Osteocyte (in vitro differentiated cells): ENCODE measurements around the gene NOS2. TPM values are rescaled to one million over a fixed set of nuclear protein-coding genes. Genes with fewer than 3 reads are reported as not detected.
"Not testable (repeated sequence)": the region's sequence is repeated elsewhere in the genome, so short reads cannot be mapped to it uniquely, and the experiment has no call there.

ENCODE experiments used
- DNase-seq: peaks from one replicate; pipeline ENCODE4 v3.0.0; 2021; ENCODE audit warnings: mixed read lengths; ENCODE audit not compliant: unreplicated experiment; ENCODE audit errors: extremely low spot score
- H3K27ac Mint-ChIP-seq: one replicate; pipeline ENCODE4 v1.8.0; 2021; ENCODE audit warnings: mild to moderate bottlenecking, mixed read lengths; ENCODE audit not compliant: unreplicated experiment
- H3K27me3 Mint-ChIP-seq: one replicate; pipeline ENCODE4 v1.8.0; 2021; ENCODE audit warnings: mixed read lengths; ENCODE audit not compliant: unreplicated experiment
- H3K36me3 Mint-ChIP-seq: one replicate; pipeline ENCODE4 v1.8.0; 2021; ENCODE audit warnings: mixed read lengths; ENCODE audit not compliant: unreplicated experiment
- H3K4me1 Mint-ChIP-seq: one replicate; pipeline ENCODE4 v1.8.0; 2021; ENCODE audit warnings: mixed read lengths; ENCODE audit not compliant: unreplicated experiment
- H3K4me3 Mint-ChIP-seq: one replicate; pipeline ENCODE4 v1.8.0; 2021; ENCODE audit warnings: mild to moderate bottlenecking, moderate library complexity, mixed read lengths; ENCODE audit not compliant: unreplicated experiment
- H3K9me3 Mint-ChIP-seq: one replicate; pipeline ENCODE4 v1.8.0; 2021; ENCODE audit warnings: mixed read lengths; ENCODE audit not compliant: unreplicated experiment
- CTCF ChIP-seq: fragments of 200-600 bp; sonication (generic); IDR thresholded peaks from 2 replicates; pipeline ENCODE4 v1.5.0; 2021; ENCODE audit warnings: antibody characterized with exemption, mild to moderate bottlenecking, moderate library complexity
- total RNA-seq: library from RNA; stranded (reverse); gene quantifications from 2 replicates; pipeline ENCODE4 v1.2.1, GENCODE V29; 2021

Gene NOS2
- total RNA-seq, 1 donor from 2014 or later, result not detected

GRCh38 chr17:27762527-27763305 lies 37.6 kb downstream of the NOS2 start:
- H3K4me3 Mint-ChIP-seq, result no peak overlapping the region
- no peaks in the 10 kb centered on the region for H3K4me1 Mint-ChIP-seq
- peaks cover 4% of the 10 kb centered on the region for H3K27me3 Mint-ChIP-seq
- no peaks in the 10 kb centered on the region for H3K36me3 Mint-ChIP-seq
- no peaks in the 10 kb centered on the region for H3K9me3 Mint-ChIP-seq
- no peak for TF ChIP-seq CTCF
- no peak overlapping the region for H3K27ac Mint-ChIP-seq
- DNase-seq, result no peak

- not testable (repeated sequence) for H3K36me3 Mint-ChIP-seq, H3K27me3 Mint-ChIP-seq, H3K27ac Mint-ChIP-seq, H3K9me3 Mint-ChIP-seq, DNase-seq, H3K4me3 Mint-ChIP-seq, H3K4me1 Mint-ChIP-seq
These were observed 39.4 kb downstream of the NOS2 start for GRCh38 chr17:27760931-27761330.

GRCh38 chr17:27760069-27760885 lies 40.1 kb downstream of the NOS2 start:
- no peaks in the 10 kb centered on the region for H3K36me3 Mint-ChIP-seq
- peak; percentile 90 for DNase-seq

GRCh38 chr17:27759528-27759927 lies 40.8 kb downstream of the NOS2 start:
- Mint-ChIP-seq H3K4me1 (no peaks in the 10 kb centered on the region), H3K27ac (no peak overlapping the region), H3K27me3 (peaks cover 6% of the 10 kb centered on the region), H3K9me3 (no peaks in the 10 kb centered on the region), H3K36me3 (no peaks in the 10 kb centered on the region), H3K4me3 (no peak overlapping the region)
- DNase-seq, result no peak
- TF ChIP-seq CTCF, result no peak

More at GRCh38 chr17:27760069-27760885, 40.1 kb downstream of the NOS2 start:
- Mint-ChIP-seq H3K9me3 (no peaks in the 10 kb centered on the region), H3K4me3 (no peak overlapping the region), H3K4me1 (no peaks in the 10 kb centered on the region), H3K27ac (no peak overlapping the region), H3K27me3 (peaks cover 6% of the 10 kb centered on the region)
- peak; percentile 89 for TF ChIP-seq CTCF

DNA sequence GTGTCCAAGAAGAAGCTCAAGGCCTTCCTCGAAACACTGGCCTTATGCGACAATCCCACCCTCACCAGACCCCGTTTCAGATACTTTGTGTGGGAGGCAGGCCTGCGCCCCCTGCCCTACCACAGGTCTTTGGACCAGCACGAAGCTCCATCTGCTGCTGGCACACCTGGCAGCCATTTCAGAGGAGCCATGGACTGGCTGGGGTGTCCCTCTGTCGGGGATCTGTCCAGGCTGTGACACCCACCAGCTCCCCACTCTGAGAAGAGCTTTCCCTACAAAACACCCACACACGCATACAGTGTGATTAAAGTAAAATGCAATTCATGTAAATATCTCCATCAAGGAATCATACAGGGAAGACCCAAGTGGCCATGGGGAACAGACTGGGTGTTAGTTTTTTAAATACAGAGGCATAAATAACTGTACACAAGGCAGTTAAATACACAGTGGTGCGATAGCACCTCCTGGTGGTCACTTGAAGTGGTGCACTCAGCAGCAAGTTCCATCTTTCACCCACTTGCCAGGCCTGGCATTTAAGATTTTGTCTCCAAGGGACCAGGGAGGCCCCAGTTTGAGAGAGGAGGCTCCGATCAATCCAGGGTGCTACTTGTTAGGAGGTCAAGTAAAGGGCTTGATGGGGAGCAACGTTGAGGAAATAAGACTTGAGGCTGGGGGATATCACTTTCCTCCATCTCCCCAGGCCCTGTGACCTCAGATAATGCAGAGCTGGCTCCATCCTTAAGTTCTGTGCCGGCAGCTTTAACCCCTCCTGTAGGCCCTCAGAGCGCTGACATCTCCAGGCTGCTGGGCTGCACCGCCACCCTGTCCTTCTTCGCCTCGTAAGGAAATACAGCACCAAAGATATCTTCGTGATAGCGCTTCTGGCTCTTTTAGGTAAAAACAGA lies 43.6 kb downstream of the NOS2 start:
- Mint-ChIP-seq H3K27ac (no peak overlapping the region), H3K4me3 (no peak overlapping the region), H3K27me3 (peaks cover 6% of the 10 kb centered on the region), H3K4me1 (no peaks in the 10 kb centered on the region), H3K9me3 (no peaks in the 10 kb centered on the region), H3K36me3 (no peaks in the 10 kb centered on the region)
- no peak for DNase-seq
- peak; percentile 88 for TF ChIP-seq CTCF
